Measurements from ENCODE around the gene ACTMAP. TPM values are rescaled to one million over a fixed set of nuclear protein-coding genes. Genes with fewer than 3 reads are reported as not detected.
A peak's percentile ranks its signal among the peaks of the same experiment; 100 is the strongest.

Gene ACTMAP, protein sequence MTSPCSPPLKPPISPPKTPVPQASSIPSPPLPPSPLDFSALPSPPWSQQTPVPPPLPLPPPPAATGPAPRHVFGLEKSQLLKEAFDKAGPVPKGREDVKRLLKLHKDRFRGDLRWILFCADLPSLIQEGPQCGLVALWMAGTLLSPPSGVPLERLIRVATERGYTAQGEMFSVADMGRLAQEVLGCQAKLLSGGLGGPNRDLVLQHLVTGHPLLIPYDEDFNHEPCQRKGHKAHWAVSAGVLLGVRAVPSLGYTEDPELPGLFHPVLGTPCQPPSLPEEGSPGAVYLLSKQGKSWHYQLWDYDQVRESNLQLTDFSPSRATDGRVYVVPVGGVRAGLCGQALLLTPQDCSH
- 17.6 and 35.1 TPM in 2 replicates for total RNA-seq (2011; cell fraction: chromatin; rRNA removed; ENCODE audit: low replicate concordance)
- total RNA-seq (2011; cell fraction: nucleolus; rRNA removed), result 16.7 and 18.3 TPM in 2 replicates
- 22.2 and 28.6 TPM in 2 replicates for total RNA-seq (2011; cell fraction: nucleoplasm; rRNA removed)
- 2.3 and 3.3 TPM in 2 replicates for total RNA-seq (2014; rRNA removed)
- 1.7 and 2.0 TPM in 2 replicates for total RNA-seq (2014; rRNA removed; fragmentation: Illumina TruSeq; extraction: Trizol)
- total RNA-seq (2015; rRNA removed; fragmentation: Illumina TruSeq; extraction: Trizol), result 1.7 and 2.9 TPM in 2 replicates
- total RNA-seq (2021), result 14.4 and 16.6 TPM in 2 replicates
- 4.9 and 12.9 TPM in 2 replicates for polyA plus RNA-seq (2011; rRNA removed)
- polyA plus RNA-seq (2011; cell fraction: cytosol; rRNA removed), result 10.8 and 11.7 TPM in 2 replicates
- 28.9 and 39.1 TPM in 2 replicates for polyA plus RNA-seq (2011; cell fraction: nucleus; rRNA removed)
- 14.9 and 28.4 TPM in 2 replicates for polyA plus RNA-seq (2012)
- polyA plus RNA-seq (2014; fragmentation: Illumina TruSeq; extraction: Trizol), result 12.8 and 13.1 TPM in 2 replicates
- polyA plus RNA-seq (2014; fragmentation: Nextera tagmentation; extraction: Ambion mirVana), result 1 to 10 TPM; 4.8 to 5.1 TPM
- 7.5 and 8.5 TPM in 2 replicates for polyA plus RNA-seq (2014; rRNA removed)
- 3.5 and 4.1 TPM in 2 replicates for polyA minus RNA-seq (2011; rRNA and poly(A)+ RNA removed)
- polyA minus RNA-seq (2011; cell fraction: cytosol; rRNA and poly(A)+ RNA removed), result 12.6 and 20.3 TPM in 2 replicates
- polyA minus RNA-seq (2011; cell fraction: nucleus; rRNA and poly(A)+ RNA removed), result 3.8 and 7.0 TPM in 2 replicates
- Bru-seq, nascent RNA, result percentile 63 among the genes with signal in this experiment
- BruChase-seq, experiment 1, labeled RNA remaining after a 2-hour chase, result percentile 66 among the genes with signal in this experiment
- BruChase-seq, experiment 2, labeled RNA remaining after a 6-hour chase, result percentile 73 among the genes with signal in this experiment
- long read RNA-seq, experiment 1, partial matches to known transcripts, result 6 of 32 reads
- long read RNA-seq, experiment 1, other reads (novel, unspliced or antisense), result 26 of 32 reads
- long read RNA-seq, experiment 2, partial matches to known transcripts, result 0 of 10 reads
- long read RNA-seq, experiment 2, other reads (novel, unspliced or antisense), result 6 of 10 reads
- long read RNA-seq, experiment 3, partial matches to known transcripts, result 0 of 5 reads
- long read RNA-seq, experiment 3, other reads (novel, unspliced or antisense), result 4 of 5 reads

DNA sequence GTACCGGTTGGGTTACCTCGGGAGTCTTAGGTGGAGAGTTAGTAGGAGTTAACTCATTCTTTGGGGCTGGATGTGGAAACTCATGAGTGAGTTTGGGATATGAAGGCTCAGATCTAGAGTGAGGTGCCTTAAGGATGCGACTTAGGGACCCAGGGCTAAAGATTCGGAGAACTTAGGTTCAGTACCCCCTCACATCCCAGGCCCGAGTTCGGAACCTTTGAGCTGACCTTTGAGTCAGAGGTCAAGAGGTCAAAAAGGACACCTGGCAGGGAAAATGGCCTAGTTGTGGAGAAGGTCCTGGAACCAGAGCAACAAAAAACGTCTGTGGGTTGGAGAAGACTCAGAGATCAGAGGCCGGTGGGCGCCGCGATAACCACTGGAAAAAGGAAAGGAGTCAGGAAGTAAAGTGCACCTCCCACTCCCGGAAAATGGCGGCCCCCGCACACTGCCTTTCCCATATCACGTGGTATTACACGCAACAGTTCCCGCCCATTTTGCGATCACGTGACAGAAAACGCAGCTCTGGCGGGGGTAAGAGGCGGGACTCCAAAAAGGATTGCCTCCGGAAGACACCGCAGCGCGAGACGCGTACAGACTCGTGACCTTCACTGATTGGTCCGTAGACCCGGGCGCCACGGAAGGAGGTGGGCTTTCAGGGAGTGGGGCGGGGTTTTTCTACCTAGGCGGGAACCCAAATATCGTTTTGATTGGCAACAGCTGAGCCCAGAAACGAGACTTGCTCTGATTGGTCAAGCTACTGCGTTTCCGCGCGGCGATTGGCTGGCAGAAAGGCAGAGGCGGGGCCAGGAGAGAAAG is at the start of gene ACTMAP:
Gene ACTMAP (minus strand): TSS at position 420 of the 816 bp plus-strand sequence. CDS start 674 bp downstream, outside the sequence.
- in situ Hi-C loops (cut with MboI), result no loop called here
- DNase-seq (ENCODE audit: extremely low read depth in 1 of 4, low spot score in 3 of 4), result peak; percentile 98 to 100 (median 98)
- ChIA-PET POLR2A (interaction anchor here (0.6 to 3.0 kb wide), 34 partner anchors 8 to 1117 kb away, joined by 3 to 25 read pairs (median 4); partner anchors contain the start of genes COQ8B, EGLN2, ITPKC and RAB4B), CTCF (ENCODE audit: low intra/inter-chr PET ratio) (interaction anchor here (1.1 kb wide), 1 partner anchor 87 kb away, joined by 3 read pairs; no protein-coding TSS in a partner anchor)
- peak within 1 kb of the TSS; percentile 59 for H3K4me3 ChIP-seq
- H3K4me1 ChIP-seq (replicated peaks in 1 of 2; ENCODE audit: control insufficient read depth in 2 of 2, insufficient read depth in 2 of 2, low read length in 2 of 2), result peaks cover 31 to 40% of the 10 kb centered on the region in 2 experiments
- H3K9me1 ChIP-seq (ENCODE audit: control insufficient read depth, insufficient read depth, low read length), result peaks cover 3% of the 10 kb centered on the region
- peaks cover 14% of the 10 kb centered on the region for H4K20me1 ChIP-seq (replicated peaks; ENCODE audit: control insufficient read depth, insufficient read depth, low read length)
- no peaks in the 10 kb centered on the region for H3K27me3 ChIP-seq (ENCODE audit: control insufficient read depth in 2 of 2, insufficient read depth in 2 of 2, low read length in 2 of 2)
- H3K79me2 ChIP-seq (ENCODE audit: control insufficient read depth, insufficient read depth, low read length), result peaks cover 67% of the 10 kb centered on the region
- WGBS (ENCODE audit: insufficient coverage, low coverage, missing lambda C conversion rate), result under 1% methylated on average over 43 of the region's 43 CpGs
- H3K9ac ChIP-seq (ENCODE audit: insufficient read depth in 1 of 2, low read depth in 2 of 2, low read length in 2 of 2), result peak within 1 kb of the TSS; percentile 94 to 99
- peak; percentile 92 for ATAC-seq
- H3K9me3 ChIP-seq (replicated peaks; ENCODE audit: control insufficient read depth, insufficient read depth, low read depth, low read length), result no peaks in the 10 kb centered on the region
- peak; percentile 99 for FAIRE-seq
- peaks cover 32% of the 10 kb centered on the region for H3K36me3 ChIP-seq (ENCODE audit: control insufficient read depth, insufficient read depth, low read length)
- H3K27ac ChIP-seq (ENCODE audit: extremely low read depth, low read depth, low read length), result peak within 1 kb of the TSS; percentile 99
- intact Hi-C loops (cut with micrococcal nuclease), result loop anchor here (2.0 kb wide), 2 partner anchors 33 to 49 kb away; partner anchors contain the start of genes COQ8B, EGLN2 and ITPKC
- BruUV-seq (replicated peaks), result TSS peak; percentile 93
- H3K4me2 ChIP-seq (ENCODE audit: insufficient read depth, low read length), result peak within 1 kb of the TSS; percentile 100
- peak within 1 kb of the TSS; percentile 90 for H2AFZ ChIP-seq (ENCODE audit: low read depth, low read length)
- TF ChIP-seq ZNF79 (CRISPR knock-in tag; IDR thresholded peaks at IDR 0.05; ENCODE audit: low read depth) (no peak), TRIM24 (IDR thresholded peaks at IDR 0.05) (peak; percentile 30 to 57; a peak in 1 of 4 replicates), COPS2 (conservative IDR thresholded peaks at IDR 0.05) (no peak), ZNF785 (CRISPR knock-in tag; IDR thresholded peaks at IDR 0.05) (no peak), HMG20A (CRISPR knock-in tag; conservative IDR thresholded peaks at IDR 0.05) (no peak), BRD9 (IDR thresholded peaks at IDR 0.05; ENCODE audit: low read depth, partially characterized antibody) (peak; percentile 84), E2F1 (CRISPR knock-in tag; IDR thresholded peaks at IDR 0.05) (peak; percentile 98), KAT7 (CRISPR knock-in tag; IDR thresholded peaks at IDR 0.05; ENCODE audit: borderline replicate concordance) (peak; percentile 43; the same call in 1 of the 2 replicates)
- TF ChIP-seq, protein P1, sequence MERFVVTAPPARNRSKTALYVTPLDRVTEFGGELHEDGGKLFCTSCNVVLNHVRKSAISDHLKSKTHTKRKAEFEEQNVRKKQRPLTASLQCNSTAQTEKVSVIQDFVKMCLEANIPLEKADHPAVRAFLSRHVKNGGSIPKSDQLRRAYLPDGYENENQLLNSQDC (CRISPR knock-in tag; IDR thresholded peaks at IDR 0.05), result no peak
- TF ChIP-seq, protein P2, sequence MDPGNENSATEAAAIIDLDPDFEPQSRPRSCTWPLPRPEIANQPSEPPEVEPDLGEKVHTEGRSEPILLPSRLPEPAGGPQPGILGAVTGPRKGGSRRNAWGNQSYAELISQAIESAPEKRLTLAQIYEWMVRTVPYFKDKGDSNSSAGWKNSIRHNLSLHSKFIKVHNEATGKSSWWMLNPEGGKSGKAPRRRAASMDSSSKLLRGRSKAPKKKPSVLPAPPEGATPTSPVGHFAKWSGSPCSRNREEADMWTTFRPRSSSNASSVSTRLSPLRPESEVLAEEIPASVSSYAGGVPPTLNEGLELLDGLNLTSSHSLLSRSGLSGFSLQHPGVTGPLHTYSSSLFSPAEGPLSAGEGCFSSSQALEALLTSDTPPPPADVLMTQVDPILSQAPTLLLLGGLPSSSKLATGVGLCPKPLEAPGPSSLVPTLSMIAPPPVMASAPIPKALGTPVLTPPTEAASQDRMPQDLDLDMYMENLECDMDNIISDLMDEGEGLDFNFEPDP (CRISPR knock-in tag; IDR thresholded peaks at IDR 0.05), result no peak

All from K562 (cell line).